GM18505 (cell line): ENCODE results near the gene NUDT22.
A peak's percentile ranks its signal among the peaks of the same experiment; 100 is the strongest.

ENCODE experiments used
- ATAC-seq: cut with Tn5 transposase; IDR thresholded peaks from one replicate; pipeline ENCODE4 v1.9.1; 2021; ENCODE audit not compliant: unreplicated experiment
- POLR2A ChIP-seq: IDR thresholded peaks from 4 replicates; pipeline ENCODE4 v1.6.1; 2011; ENCODE audit warnings: borderline replicate concordance; ENCODE audit not compliant: insufficient read depth, insufficient read length; ENCODE audit errors: extremely low read depth

NUDT22 gene

GRCh38 chr11:64265176-64266160, 39.4 kb downstream of the NUDT22 start:
- no peak for ATAC-seq
- TF ChIP-seq POLR2A = no peak

DNA sequence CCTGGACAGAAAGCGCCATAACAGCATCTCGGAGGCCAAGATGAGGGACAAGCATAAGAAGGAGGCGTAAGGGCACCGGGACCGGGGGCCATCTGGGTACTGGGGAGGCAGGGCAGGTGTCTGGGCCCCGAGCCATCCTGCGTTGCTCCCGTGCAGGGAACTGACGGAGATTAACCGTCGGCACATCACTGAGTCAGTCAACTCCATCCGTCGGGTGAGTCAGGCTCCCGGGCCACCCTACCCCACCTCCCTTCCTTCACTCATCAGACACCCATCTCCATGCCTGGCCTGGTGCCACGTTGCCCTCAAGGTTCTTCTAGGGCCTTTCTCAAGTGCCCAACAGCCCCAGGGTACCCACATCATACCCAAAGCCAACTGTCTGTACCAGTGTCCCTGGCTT, 40.3 kb downstream of the NUDT22 start:
- ATAC-seq = no peak
- no peak for TF ChIP-seq POLR2A

GRCh38 chr11:64267207-64267945, 41.3 kb downstream of the NUDT22 start:
- no peak for ATAC-seq
- TF ChIP-seq POLR2A = no peak

- TF ChIP-seq POLR2A = no peak
- ATAC-seq = no peak
Observed at GRCh38 chr11:64268025-64268892, 42.2 kb downstream of the NUDT22 start.

DNA sequence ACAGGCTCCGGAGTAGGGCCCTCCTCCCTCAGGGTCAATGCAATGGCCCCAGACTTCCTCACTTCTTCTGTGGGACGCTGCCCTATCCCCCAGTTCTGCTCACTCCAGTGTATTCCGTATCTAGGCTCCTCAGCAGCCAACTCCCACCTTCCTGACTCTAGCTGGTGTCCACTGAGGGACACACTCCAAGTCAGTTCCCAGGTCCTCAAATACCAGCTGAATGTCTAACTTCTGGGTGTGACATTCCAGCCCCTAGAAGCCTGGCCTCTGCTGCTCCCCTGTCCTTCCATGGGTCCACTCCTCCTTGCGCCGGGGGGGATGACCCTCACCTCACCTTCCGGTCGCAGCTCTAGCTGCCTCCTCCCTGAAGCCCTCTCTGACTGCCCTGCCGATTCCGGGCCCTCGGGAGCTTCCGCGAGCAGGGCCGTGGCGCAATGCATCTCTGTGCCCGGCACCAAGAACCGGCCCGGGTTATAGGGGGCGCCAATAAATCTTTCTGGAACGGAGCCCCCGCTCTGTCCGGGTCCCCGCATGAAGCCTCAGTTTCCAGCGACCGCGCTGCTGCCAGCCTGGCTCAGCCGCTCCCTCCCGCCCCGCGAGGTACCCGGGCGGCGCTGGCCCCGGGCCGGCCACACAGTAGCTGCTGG, 42.9 kb downstream of the NUDT22 start:
- ATAC-seq = peak; percentile 4
- TF ChIP-seq POLR2A = no peak

DNA sequence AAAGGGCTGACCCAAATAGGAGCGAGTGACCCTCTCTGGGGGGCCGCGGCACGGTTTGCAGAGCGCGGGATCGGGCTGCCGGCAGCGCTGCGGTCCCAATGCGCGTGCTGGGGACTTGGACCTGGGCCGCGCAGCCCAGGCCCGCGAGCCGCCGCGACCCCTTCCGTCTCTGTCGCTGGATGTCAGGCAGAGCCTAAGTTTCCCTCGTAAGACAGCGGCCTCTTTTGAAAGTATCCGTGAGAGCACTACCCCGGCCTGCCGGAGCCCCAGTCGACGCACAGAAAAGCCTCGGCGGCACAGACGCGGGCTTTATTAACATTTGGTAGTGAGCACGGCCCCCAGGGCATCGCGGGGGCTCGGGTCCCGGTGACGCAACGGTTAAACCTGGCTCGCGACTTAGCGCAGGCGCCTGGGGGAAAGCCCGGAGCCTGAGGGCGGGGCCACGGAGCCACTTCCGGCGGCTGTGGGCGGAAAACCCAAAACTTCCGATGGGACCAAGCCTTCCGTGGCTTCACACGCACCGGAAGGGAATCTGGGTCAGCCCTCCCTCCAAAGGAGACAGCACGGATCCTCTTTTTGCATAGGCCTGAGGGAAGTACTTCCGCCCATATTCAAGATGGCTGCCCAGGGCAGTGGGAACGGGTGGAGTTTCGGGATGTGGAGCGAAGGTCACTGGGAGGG, 43.6 kb downstream of the NUDT22 start:
- peak; percentile 54 for ATAC-seq
- TF ChIP-seq POLR2A = peak; percentile 80

GRCh38 chr11:64275031-64275800, 49.1 kb downstream of the NUDT22 start:
- ATAC-seq = no peak
- TF ChIP-seq POLR2A = no peak

DNA sequence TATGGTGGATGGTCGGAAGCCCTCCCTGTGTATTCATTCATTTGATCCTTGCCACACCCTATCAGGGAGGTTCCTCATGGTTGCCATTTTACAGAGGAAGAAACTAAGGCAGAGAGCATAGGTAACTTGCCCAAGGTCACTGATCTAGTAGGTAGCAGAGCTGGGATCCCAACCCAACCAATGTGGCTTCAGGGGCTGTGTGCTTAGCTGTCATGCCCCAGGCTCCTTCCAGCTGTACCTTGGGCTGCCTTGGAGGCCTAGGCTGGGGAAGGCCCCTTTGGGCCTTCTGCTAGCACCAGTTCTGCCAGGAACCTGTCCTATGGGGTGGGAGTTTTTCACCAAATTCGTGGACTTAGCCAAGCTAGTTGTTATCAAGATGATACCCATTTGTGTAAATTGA, 49.8 kb downstream of the NUDT22 start:
- ATAC-seq = no peak
- TF ChIP-seq POLR2A = no peak

GRCh38 chr11:64276653-64277431, 50.8 kb downstream of the NUDT22 start:
- TF ChIP-seq POLR2A = no peak

DNA sequence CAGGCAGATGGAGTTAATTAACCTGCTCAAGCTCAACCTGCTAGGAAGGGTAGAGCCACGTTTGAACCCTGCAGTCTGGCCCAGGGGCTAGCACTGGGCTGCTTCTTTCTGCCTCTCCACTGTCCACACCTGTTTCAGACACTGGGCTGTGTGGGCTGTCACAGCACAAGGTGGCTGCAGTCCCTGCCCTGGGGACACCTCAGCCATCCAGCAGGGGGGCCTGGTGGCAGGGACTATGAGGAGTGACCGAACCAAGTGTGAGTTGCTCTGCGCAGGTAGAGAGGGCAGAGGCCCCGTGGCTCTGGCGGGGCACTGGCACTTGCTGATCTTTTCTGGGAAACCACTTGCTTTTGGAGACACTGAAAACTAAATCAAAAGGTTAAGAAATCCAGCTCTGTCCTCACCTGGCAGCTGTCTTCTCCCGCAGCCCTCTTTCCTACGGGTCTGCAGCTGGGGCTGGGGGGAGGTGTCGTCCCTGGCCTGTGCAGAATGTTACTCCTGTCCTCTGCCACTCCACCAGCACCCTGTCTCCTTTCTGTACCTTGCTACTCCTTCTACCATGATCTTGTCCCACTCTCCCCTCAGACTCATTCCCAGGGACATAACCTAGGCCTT, 52.6 kb downstream of the NUDT22 start:
- ATAC-seq = no peak
- no peak for TF ChIP-seq POLR2A

More at GRCh38 chr11:64276653-64277431, 50.8 kb downstream of the NUDT22 start:
- ATAC-seq = no peak
